T-helper 1 cell (primary cell): ENCODE measurements around the gene TP53I11.

ENCODE experiments used
- DNase-seq, 5 donors: peaks; one replicate each; pipeline ENCODE4 v3.0.0-alpha.2; 2012 to 2020

The TP53I11 gene

DNA sequence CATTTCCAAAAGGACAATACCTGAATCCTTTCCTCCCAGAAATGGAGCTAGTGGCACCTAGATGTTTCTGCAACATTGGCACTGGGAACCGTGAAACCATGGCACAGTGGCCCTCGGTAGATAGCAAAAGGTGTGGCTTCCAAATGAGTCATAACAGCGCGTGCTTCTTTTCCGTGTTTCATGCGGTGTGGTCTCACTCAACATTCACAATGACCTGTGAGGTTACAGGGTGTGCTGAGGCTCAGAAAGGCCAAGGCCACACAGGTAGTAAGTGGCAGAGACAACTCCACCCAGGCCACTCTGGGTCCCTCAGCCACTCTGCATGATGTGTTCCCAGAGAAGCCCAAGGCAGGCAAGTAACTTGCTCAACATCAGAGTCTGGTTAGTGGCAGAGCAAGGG is 67.4 kb downstream of the TP53I11 start:
- no peak for DNase-seq
